OCI-LY7 (cell line): ENCODE measurements around the gene PDCD11. TPM values are rescaled to one million over a fixed set of nuclear protein-coding genes. Genes with fewer than 3 reads are reported as not detected.

ENCODE experiments used
- BruUV-seq: library from RNA; stranded (reverse); fragments of 400-500 nt; replicated peaks from 2 replicates; lab custom pipeline; 2021; lab: Mats Ljungman, UMichigan
- CTCF ChIA-PET: fragments of 300-600 bp; sonication (Branson Sonifier 250); formaldehyde crosslinking; loops from one replicate; lab custom pipeline; 2022; ENCODE audit warnings: antibody characterized with exemption; ENCODE audit not compliant: unreplicated experiment; lab: Charles Lee
- POLR2A ChIA-PET: fragments of 300-600 bp; sonication (Branson Sonifier 250); formaldehyde crosslinking; loops from one replicate; lab custom pipeline; 2022; ENCODE audit warnings: antibody characterized with exemption; lab: Charles Lee
- DNase-seq: peaks from one replicate; pipeline ENCODE4 v3.0.0-alpha.2; 2015; ENCODE audit warnings: low spot score
- H2AFZ ChIP-seq: fragments of 200-600 bp; sonication (generic), shearing (Covaris generic); 2 replicates; pipeline ENCODE4 v1.6.1; 2014; ENCODE audit warnings: mild to moderate bottlenecking, antibody characterized with exemption, low read length, moderate library complexity
- H3K27ac ChIP-seq: fragments of 200-600 bp; sonication (generic); 2 replicates; pipeline ENCODE4 v1.5.1; 2014; ENCODE audit warnings: mixed run types, low read depth, mild to moderate bottlenecking, moderate library complexity, low read length, inconsistent platforms; ENCODE audit not compliant: poor library complexity, severe bottlenecking
- H3K36me3 ChIP-seq: fragments of 200-600 bp; sonication (generic); 2 replicates; pipeline ENCODE4 v1.6.1; 2014; ENCODE audit warnings: mild to moderate bottlenecking, antibody characterized with exemption, low read length, moderate library complexity, mixed read lengths; ENCODE audit not compliant: insufficient read depth
- H3K4me1 ChIP-seq: fragments of 200-600 bp; sonication (generic); 2 replicates; pipeline ENCODE4 v1.5.1; 2014; ENCODE audit warnings: mild to moderate bottlenecking, low read length; ENCODE audit not compliant: insufficient read depth, poor library complexity, severe bottlenecking
- H3K4me2 ChIP-seq: fragments of 200-600 bp; sonication (generic); 2 replicates; pipeline ENCODE4 v1.6.1; 2014; ENCODE audit warnings: mild to moderate bottlenecking, low read length
- H3K4me3 ChIP-seq: fragments of 200-600 bp; sonication (generic); 2 replicates; pipeline ENCODE4 v1.5.1; 2014; ENCODE audit warnings: mild to moderate bottlenecking, low read depth, low read length; ENCODE audit not compliant: poor library complexity, severe bottlenecking
- H3K79me2 ChIP-seq: fragments of 200-600 bp; sonication (generic); 2 replicates; pipeline ENCODE4 v1.6.1; 2016; ENCODE audit warnings: low read depth, mild to moderate bottlenecking, low read length, moderate library complexity, mixed read lengths; ENCODE audit not compliant: insufficient read depth
- H3K9me2 ChIP-seq: fragments of 200-600 bp; sonication (generic); 2 replicates; pipeline ENCODE4 v1.6.1; 2016; ENCODE audit warnings: mild to moderate bottlenecking, low read length, mixed read lengths; ENCODE audit not compliant: insufficient read depth
- H3K9me3 ChIP-seq: fragments of 200-600 bp; sonication (generic); 2 replicates; pipeline ENCODE4 v1.6.1; 2014; ENCODE audit warnings: mild to moderate bottlenecking, mixed run types, low read length, mixed read lengths
- H4K20me1 ChIP-seq: fragments of 200-600 bp; sonication (generic); 2 replicates; pipeline ENCODE4 v1.6.1; 2014; ENCODE audit warnings: mild to moderate bottlenecking, antibody characterized with exemption, low read length, moderate library complexity, mixed read lengths; ENCODE audit not compliant: insufficient read depth
- EZH2phosphoT487 ChIP-seq: fragments of 200-600 bp; sonication (generic); IDR thresholded peaks from 2 replicates; pipeline ENCODE4 v1.6.1; 2018; ENCODE audit warnings: low read depth, borderline replicate concordance, mild to moderate bottlenecking, mixed run types, antibody characterized with exemption, low read length, moderate library complexity, mixed read lengths
- intact Hi-C: fragments of 100-400 bp; cut with micrococcal nuclease; formaldehyde crosslinking; loops from one replicate; pipeline ENCODE4 v1.10.0; 2022; ENCODE audit not compliant: unreplicated experiment
- total RNA-seq, 2 experiments: library from RNA; depleted of rRNA in 1 of 2; stranded (reverse); fragments of >200 nt in 1 of 2; shearing (Covaris generic) in 1 of 2; gene quantifications; 2 replicates each; pipeline ENCODE4 v1.2.3, GENCODE V29; 2014 to 2022
- TF ChIP-seq, protein P1 (sequence below): fragments of 200-600 bp; sonication (generic); conservative IDR thresholded peaks from 2 replicates; pipeline ENCODE4 v1.5.1; 2014; ENCODE audit warnings: mild to moderate bottlenecking, antibody characterized with exemption, low read length, moderate library complexity, mixed read lengths

The PDCD11 gene
- total RNA-seq, 2 experiments from 2014 or later: 54.5 to 68.4 TPM

DNA sequence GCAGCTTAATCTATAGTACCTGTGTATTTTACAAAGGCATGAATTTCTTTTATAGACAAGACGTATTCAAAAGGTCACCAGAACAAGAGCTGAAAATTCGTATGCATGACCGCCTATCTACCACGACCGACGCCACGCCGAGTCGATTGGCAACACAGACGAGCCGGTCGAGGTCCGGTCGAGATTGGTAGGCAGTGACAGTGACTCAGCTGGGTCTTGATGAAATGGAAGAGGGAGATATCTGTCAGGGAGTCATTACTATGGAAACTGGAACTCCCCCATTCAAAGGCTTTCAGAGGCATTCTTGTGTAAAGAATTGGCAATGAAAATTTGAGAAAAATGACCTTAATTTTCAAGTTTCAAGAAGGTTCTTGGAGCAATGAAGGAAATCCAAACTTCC is 2.2 kb upstream of the PDCD11 start:
- ChIA-PET CTCF (no interaction called here), POLR2A (interaction anchor here (0.6 to 1.6 kb wide), 2 partner anchors 10 to 19 kb away, joined by 4 to 5 read pairs; no protein-coding TSS in a partner anchor)
- Histone ChIP-seq H3K9me3 (no peaks in the 10 kb centered on the region), H3K36me3 (peaks cover 74% of the 10 kb centered on the region), H3K4me2 (peak overlapping the region; percentile 87), H2AFZ (no peak overlapping the region), H4K20me1 (peaks cover 11% of the 10 kb centered on the region; the same call in 1 of the 2 replicates), H3K4me1 (peaks cover 31% of the 10 kb centered on the region), H3K9me2 (no peaks in the 10 kb centered on the region), H3K4me3 (peak overlapping the region; percentile 89), H3K79me2 (peaks cover 73% of the 10 kb centered on the region), H3K27ac (no peak overlapping the region)
- TF ChIP-seq EZH2phosphoT487: no peak
- TF ChIP-seq, protein P1, sequence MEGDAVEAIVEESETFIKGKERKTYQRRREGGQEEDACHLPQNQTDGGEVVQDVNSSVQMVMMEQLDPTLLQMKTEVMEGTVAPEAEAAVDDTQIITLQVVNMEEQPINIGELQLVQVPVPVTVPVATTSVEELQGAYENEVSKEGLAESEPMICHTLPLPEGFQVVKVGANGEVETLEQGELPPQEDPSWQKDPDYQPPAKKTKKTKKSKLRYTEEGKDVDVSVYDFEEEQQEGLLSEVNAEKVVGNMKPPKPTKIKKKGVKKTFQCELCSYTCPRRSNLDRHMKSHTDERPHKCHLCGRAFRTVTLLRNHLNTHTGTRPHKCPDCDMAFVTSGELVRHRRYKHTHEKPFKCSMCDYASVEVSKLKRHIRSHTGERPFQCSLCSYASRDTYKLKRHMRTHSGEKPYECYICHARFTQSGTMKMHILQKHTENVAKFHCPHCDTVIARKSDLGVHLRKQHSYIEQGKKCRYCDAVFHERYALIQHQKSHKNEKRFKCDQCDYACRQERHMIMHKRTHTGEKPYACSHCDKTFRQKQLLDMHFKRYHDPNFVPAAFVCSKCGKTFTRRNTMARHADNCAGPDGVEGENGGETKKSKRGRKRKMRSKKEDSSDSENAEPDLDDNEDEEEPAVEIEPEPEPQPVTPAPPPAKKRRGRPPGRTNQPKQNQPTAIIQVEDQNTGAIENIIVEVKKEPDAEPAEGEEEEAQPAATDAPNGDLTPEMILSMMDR: no peak
- no peak for DNase-seq
- BruUV-seq: no TSS peak
- intact Hi-C loops: no loop called here

GRCh38 chr10:103395754-103396066 is 716 bp upstream of the PDCD11 start:
- Histone ChIP-seq H4K20me1 (peaks cover 11% of the 10 kb centered on the region; the same call in 1 of the 2 replicates), H3K4me2 (peak overlapping the region; percentile 87), H3K36me3 (peaks cover 74% of the 10 kb centered on the region), H3K4me3 (peak overlapping the region; percentile 89), H3K4me1 (peaks cover 31% of the 10 kb centered on the region), H3K9me2 (no peaks in the 10 kb centered on the region), H3K79me2 (peaks cover 72% of the 10 kb centered on the region), H2AFZ (peak overlapping the region; percentile 60; the same call in 1 of the 2 replicates), H3K27ac (peak overlapping the region; percentile 47), H3K9me3 (no peaks in the 10 kb centered on the region)
- intact Hi-C loops: loop anchor here (1.0 to 2.0 kb wide), 2 partner anchors 27 to 477 kb away; partner anchors contain the start of gene CNNM2
- ChIA-PET CTCF (no interaction called here), POLR2A (interaction anchor here (0.9 to 1.3 kb wide), 5 partner anchors 9 to 109 kb away, joined by 3 to 5 read pairs (median 3); no protein-coding TSS in a partner anchor)
- peak; percentile 17 for DNase-seq
- TF ChIP-seq EZH2phosphoT487: no peak
- TF ChIP-seq, protein P1: no peak
- no TSS peak for BruUV-seq

GRCh38 chr10:103396789-103397087 is 312 bp downstream of the PDCD11 start:
- peak overlapping the region; percentile 75 for H3K4me2 ChIP-seq
- H4K20me1 ChIP-seq: peaks cover 11% of the 10 kb centered on the region; the same call in 1 of the 2 replicates
- H3K27ac ChIP-seq: peak overlapping the region; percentile 55
- TF ChIP-seq, protein P1: peak; percentile 59; the same call in 1 of the 2 replicates
- TF ChIP-seq EZH2phosphoT487: no peak
- ChIA-PET CTCF (no interaction called here), POLR2A (interaction anchor here (0.6 kb wide), 1 partner anchor 10 kb away, joined by 3 read pairs; no protein-coding TSS in a partner anchor)
- peaks cover 74% of the 10 kb centered on the region for H3K36me3 ChIP-seq
- peak overlapping the region; percentile 89 for H3K4me3 ChIP-seq
- peak overlapping the region; percentile 75 for H2AFZ ChIP-seq
- intact Hi-C loops: loop anchor here (1.0 to 2.0 kb wide), 2 partner anchors 28 to 478 kb away; partner anchors contain the start of gene CNNM2
- DNase-seq: no peak
- H3K79me2 ChIP-seq: peaks cover 67% of the 10 kb centered on the region
- BruUV-seq: TSS peak; percentile 88
- peaks cover 31% of the 10 kb centered on the region for H3K4me1 ChIP-seq
- no peaks in the 10 kb centered on the region for H3K9me2 ChIP-seq
- H3K9me3 ChIP-seq: no peaks in the 10 kb centered on the region
